NCI-H1694 treated with DMSO at 0.1 percent for 48 hours (cell line): ENCODE measurements around the gene ANKH.
A peak's percentile ranks its signal among the peaks of the same experiment; 100 is the strongest.

Source experiments
- DNase-seq: peaks from one replicate; lab custom pipeline; 2025; lab: John Stamatoyannopoulos, UW

The ANKH gene

GRCh38 chr5:14664270-14665100 is 207.1 kb downstream of the ANKH start, which contains the start of gene OTULIN:
OTULIN (plus strand) TSS chr5:14664718; CDS start chr5:14664826, 108 bp downstream.
- peak; percentile 82 for DNase-seq

- peak; percentile 65 for DNase-seq
Measured at GRCh38 chr5:14663734-14664269, 207.8 kb downstream of the ANKH start.

- no peak for DNase-seq
Measured at GRCh38 chr5:14662721-14663260, 208.8 kb downstream of the ANKH start.

- DNase-seq = no peak
Measured at GRCh38 chr5:14660833-14661232, 210.7 kb downstream of the ANKH start.

GRCh38 chr5:14659821-14660607 is 211.6 kb downstream of the ANKH start:
- DNase-seq = no peak

GRCh38 chr5:14656898-14657297 is 214.7 kb downstream of the ANKH start:
- no peak for DNase-seq

- no peak for DNase-seq
Measured at GRCh38 chr5:14655146-14655741, 216.3 kb downstream of the ANKH start.
